DND-41 (cell line): Measurements from ENCODE around the gene TXNRD1.
"Not testable (repeated sequence)": the region's sequence is repeated elsewhere in the genome, so short reads cannot be mapped to it uniquely, and the experiment has no call there.

Experiments
- ATAC-seq: fragments of 200-7000 bp; cut with Tn5 transposase; 3 replicates; pipeline ENCODE4 v1.9.1; 2021; ENCODE audit warnings: low read depth; ENCODE audit not compliant: insufficient read depth
- DNase-seq: peaks from one replicate; pipeline ENCODE4 v3.0.0-alpha.2; 2020
- H2AFZ ChIP-seq: 2 replicates; pipeline ENCODE4 v1.6.0; 2012; ENCODE audit warnings: low read depth, low read length
- H3K27ac ChIP-seq: 2 replicates; pipeline ENCODE4 v1.5.1; 2012; ENCODE audit warnings: low read length, inconsistent platforms
- H3K27me3 ChIP-seq: fragments of 200-600 bp; sonication (generic); 2 replicates; pipeline ENCODE4 v1.6.0; 2012; ENCODE audit warnings: low read length, mild to moderate bottlenecking, inconsistent platforms; ENCODE audit not compliant: insufficient read depth, poor library complexity
- H3K36me3 ChIP-seq: 2 replicates; pipeline ENCODE4 v1.5.1; 2012; ENCODE audit warnings: low read length, inconsistent platforms; ENCODE audit not compliant: insufficient read depth
- H3K4me1 ChIP-seq: 2 replicates; pipeline ENCODE4 v1.5.1; 2012; ENCODE audit warnings: mild to moderate bottlenecking, low read length; ENCODE audit not compliant: insufficient read depth
- H3K4me2 ChIP-seq: 2 replicates; pipeline ENCODE4 v1.6.0; 2012; ENCODE audit warnings: mild to moderate bottlenecking, moderate library complexity, low read length, inconsistent platforms; ENCODE audit not compliant: insufficient read depth
- H3K4me3 ChIP-seq, 2 experiments: fragments of 200-600 bp in 1 of 2; shearing (Covaris generic) in 1 of 2; 2 replicates each; pipeline ENCODE4 v1.5.1; 2012 to 2016; ENCODE audit warnings: inconsistent platforms in 2 of 2, low read length in 2 of 2, mild to moderate bottlenecking in 2 of 2, low read depth in 1 of 2, moderate library complexity in 1 of 2
- H3K79me2 ChIP-seq: 2 replicates; pipeline ENCODE4 v1.6.0; 2012; ENCODE audit warnings: low read length, inconsistent platforms; ENCODE audit not compliant: insufficient read depth
- H3K9ac ChIP-seq: 2 replicates; pipeline ENCODE4 v1.6.0; 2012; ENCODE audit warnings: low read depth, mild to moderate bottlenecking, inconsistent platforms, low read length, moderate library complexity
- H3K9me3 ChIP-seq: 2 replicates; pipeline ENCODE4 v1.5.1; 2012; ENCODE audit warnings: low read length, moderate library complexity, mild to moderate bottlenecking, inconsistent platforms; ENCODE audit not compliant: insufficient read depth, severe bottlenecking
- H4K20me1 ChIP-seq: 2 replicates; pipeline ENCODE4 v1.6.0; 2012; ENCODE audit warnings: low read length; ENCODE audit not compliant: insufficient read depth
- EZH2 ChIP-seq: IDR thresholded peaks from 3 replicates; pipeline ENCODE4 v1.6.1; 2012; ENCODE audit warnings: borderline replicate concordance, low read depth, mild to moderate bottlenecking, moderate library complexity, low read length, inconsistent platforms; ENCODE audit not compliant: severe bottlenecking
- TF ChIP-seq, protein P1 (sequence below): IDR thresholded peaks from 2 replicates; pipeline ENCODE4 v1.5.1; 2012; ENCODE audit warnings: borderline replicate concordance, low read length, moderate library complexity, mild to moderate bottlenecking; ENCODE audit not compliant: poor library complexity, severe bottlenecking; ENCODE audit errors: extremely low read depth

Gene TXNRD1

GRCh38 chr12:104292872-104293794 is 77.6 kb downstream of the TXNRD1 start:
- H3K27ac ChIP-seq, result no peak overlapping the region
- H2AFZ ChIP-seq, result no peak overlapping the region
- H3K9me3 ChIP-seq, result no peaks in the 10 kb centered on the region
- no peak for TF ChIP-seq EZH2
- TF ChIP-seq, protein P1, sequence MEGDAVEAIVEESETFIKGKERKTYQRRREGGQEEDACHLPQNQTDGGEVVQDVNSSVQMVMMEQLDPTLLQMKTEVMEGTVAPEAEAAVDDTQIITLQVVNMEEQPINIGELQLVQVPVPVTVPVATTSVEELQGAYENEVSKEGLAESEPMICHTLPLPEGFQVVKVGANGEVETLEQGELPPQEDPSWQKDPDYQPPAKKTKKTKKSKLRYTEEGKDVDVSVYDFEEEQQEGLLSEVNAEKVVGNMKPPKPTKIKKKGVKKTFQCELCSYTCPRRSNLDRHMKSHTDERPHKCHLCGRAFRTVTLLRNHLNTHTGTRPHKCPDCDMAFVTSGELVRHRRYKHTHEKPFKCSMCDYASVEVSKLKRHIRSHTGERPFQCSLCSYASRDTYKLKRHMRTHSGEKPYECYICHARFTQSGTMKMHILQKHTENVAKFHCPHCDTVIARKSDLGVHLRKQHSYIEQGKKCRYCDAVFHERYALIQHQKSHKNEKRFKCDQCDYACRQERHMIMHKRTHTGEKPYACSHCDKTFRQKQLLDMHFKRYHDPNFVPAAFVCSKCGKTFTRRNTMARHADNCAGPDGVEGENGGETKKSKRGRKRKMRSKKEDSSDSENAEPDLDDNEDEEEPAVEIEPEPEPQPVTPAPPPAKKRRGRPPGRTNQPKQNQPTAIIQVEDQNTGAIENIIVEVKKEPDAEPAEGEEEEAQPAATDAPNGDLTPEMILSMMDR, result no peak
- peaks cover 23% of the 10 kb centered on the region for H3K4me1 ChIP-seq
- H3K9ac ChIP-seq, result no peak overlapping the region
- H3K4me3 ChIP-seq, result no peak overlapping the region
- DNase-seq, result no peak
- peaks cover 60% of the 10 kb centered on the region for H3K36me3 ChIP-seq
- ATAC-seq, result no peak
- no peak overlapping the region for H3K4me2 ChIP-seq
- H3K27me3 ChIP-seq, result no peaks in the 10 kb centered on the region
- peaks cover 54% of the 10 kb centered on the region; the same call in 1 of the 2 replicates for H4K20me1 ChIP-seq
- peaks cover 92% of the 10 kb centered on the region for H3K79me2 ChIP-seq

DNA sequence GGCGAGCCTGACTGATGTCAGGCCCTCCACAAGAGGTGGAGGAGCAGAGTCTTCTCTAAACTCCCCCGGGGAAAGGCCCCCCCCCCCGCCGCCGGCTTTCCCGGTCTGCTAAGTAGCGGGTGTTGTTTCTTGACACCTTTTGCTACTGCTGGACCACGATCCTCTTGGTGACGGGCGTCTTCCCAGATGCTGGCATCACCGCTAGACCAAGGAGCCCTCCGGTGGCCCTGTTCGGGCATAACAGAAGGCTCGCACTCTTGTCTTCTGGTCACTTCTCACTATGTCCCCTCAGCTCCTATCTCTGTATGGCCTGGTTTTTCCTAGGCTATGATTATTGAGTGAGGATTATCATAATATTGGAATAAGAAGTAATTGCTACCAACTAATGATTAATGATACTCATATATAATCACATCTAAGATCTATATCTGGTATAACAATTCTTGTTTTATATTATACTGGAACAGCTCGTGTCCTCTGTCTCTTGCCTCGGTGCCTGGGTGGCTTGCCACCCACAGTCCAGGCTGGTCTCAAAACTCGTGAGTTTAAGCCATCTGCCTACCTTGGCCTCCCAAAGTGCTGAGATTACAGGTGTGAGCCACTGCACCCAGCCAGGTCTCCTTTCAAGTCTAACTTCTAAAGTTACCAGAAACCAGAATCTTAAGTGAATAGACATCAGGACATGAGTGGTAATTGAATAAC is 78.7 kb downstream of the TXNRD1 start:
- H3K27me3 ChIP-seq, ATAC-seq, H3K27ac ChIP-seq, H3K9ac ChIP-seq, H3K4me3 ChIP-seq, H3K9me3 ChIP-seq, H2AFZ ChIP-seq, H3K4me2 ChIP-seq: not testable (repeated sequence)
- Histone ChIP-seq H4K20me1 (peaks cover 57% of the 10 kb centered on the region; the same call in 1 of the 2 replicates), H3K79me2 (peaks cover 92% of the 10 kb centered on the region), H3K4me1 (peaks cover 14% of the 10 kb centered on the region), H3K36me3 (peaks cover 61% of the 10 kb centered on the region)
- DNase-seq, result peak; percentile 16
- TF ChIP-seq, protein P1, result peak; percentile 22

DNA sequence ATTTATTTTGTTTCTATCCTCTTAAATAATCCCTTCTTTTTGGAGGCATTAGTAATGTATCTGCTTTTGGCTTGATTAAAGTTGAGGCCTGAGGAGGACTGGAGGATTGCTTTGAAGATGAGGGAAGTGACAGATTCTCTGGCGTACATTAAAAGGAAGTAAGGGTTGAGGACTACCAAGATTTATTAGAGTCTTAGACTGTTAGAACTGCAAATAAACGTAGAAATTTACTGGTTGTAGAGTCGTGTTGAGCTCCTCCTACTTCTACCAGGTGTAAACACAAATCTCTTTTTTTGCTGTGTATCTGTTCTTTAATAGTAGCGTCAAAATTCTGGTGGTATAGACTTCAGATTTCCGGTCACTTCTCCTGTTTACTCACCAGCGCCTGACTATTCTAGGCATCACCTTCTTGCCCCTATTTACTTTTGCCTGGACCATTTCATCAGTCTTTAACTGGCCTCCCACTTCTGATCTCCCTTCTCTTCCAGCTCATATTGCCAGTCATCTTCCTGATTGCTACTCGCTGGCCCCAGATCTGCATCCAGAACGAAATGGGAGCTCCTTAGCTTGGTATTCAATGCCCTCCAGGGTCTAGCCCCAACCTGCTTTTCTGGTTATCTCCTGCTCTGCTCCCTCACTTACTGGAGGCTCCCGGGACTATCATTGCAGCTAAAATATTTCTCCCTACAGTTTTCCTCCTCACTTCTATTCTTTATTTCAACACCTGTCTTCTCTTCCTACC is 79.5 kb downstream of the TXNRD1 start:
- H3K4me3 ChIP-seq, result no peak overlapping the region
- peaks cover 6% of the 10 kb centered on the region; the same call in 1 of the 2 replicates for H3K4me1 ChIP-seq
- ATAC-seq (no peak), DNase-seq (no peak)
- TF ChIP-seq, protein P1, result no peak
- TF ChIP-seq EZH2, result no peak
- no peaks in the 10 kb centered on the region for H3K27me3 ChIP-seq
- no peak overlapping the region for H2AFZ ChIP-seq
- no peak overlapping the region for H3K27ac ChIP-seq
- H3K9ac ChIP-seq, result no peak overlapping the region
- peaks cover 66% of the 10 kb centered on the region for H3K36me3 ChIP-seq
- peaks cover 58% of the 10 kb centered on the region; the same call in 1 of the 2 replicates for H4K20me1 ChIP-seq
- H3K4me2 ChIP-seq, result no peak overlapping the region
- no peaks in the 10 kb centered on the region for H3K9me3 ChIP-seq
- peaks cover 92% of the 10 kb centered on the region for H3K79me2 ChIP-seq
